GM23338 (cell line): Measurements from ENCODE around the gene PIP.

Experiments
- CREB1 ChIP-seq: fragments of 250-450 bp; sonication (Bioruptor Pico); IDR thresholded peaks from 2 replicates; pipeline ENCODE4 v1.5.0; 2020; ENCODE audit warnings: low read depth, mild to moderate bottlenecking, moderate library complexity
- EZH2 ChIP-seq: fragments of 200-600 bp; sonication (generic); IDR thresholded peaks from one replicate; pipeline ENCODE4 v1.8.0; 2017; ENCODE audit warnings: antibody characterized with exemption, mild to moderate bottlenecking, low read depth; ENCODE audit not compliant: unreplicated experiment
- EZH2phosphoT487 ChIP-seq: fragments of 200-600 bp; sonication (generic); IDR thresholded peaks from one replicate; pipeline ENCODE4 v1.8.1; 2018; ENCODE audit warnings: antibody characterized with exemption; ENCODE audit not compliant: unreplicated experiment
- JUNB ChIP-seq: IDR thresholded peaks from one replicate; pipeline ENCODE4 v1.6.1; 2016; ENCODE audit warnings: antibody characterized with exemption; ENCODE audit not compliant: unreplicated experiment
- NANOG ChIP-seq: IDR thresholded peaks from 2 replicates; pipeline ENCODE4 v1.6.1; 2016; ENCODE audit warnings: antibody characterized with exemption, borderline replicate concordance
- POLR2AphosphoS5 ChIP-seq: IDR thresholded peaks from 2 replicates; pipeline ENCODE4 v1.6.1; 2016; ENCODE audit warnings: antibody characterized with exemption, low read depth
- ZNF114 ChIP-seq: fragments of 250-450 bp; sonication (Bioruptor Pico); IDR thresholded peaks from 2 replicates; pipeline ENCODE4 v1.5.0; 2020; ENCODE audit warnings: mild to moderate bottlenecking, moderate library complexity
- ZNF331 ChIP-seq: fragments of 250-450 bp; sonication (Bioruptor Pico); IDR thresholded peaks from 2 replicates; pipeline ENCODE4 v1.5.0; 2020; ENCODE audit warnings: low read depth, mild to moderate bottlenecking, moderate library complexity
- TF ChIP-seq, protein P1 (sequence below): IDR thresholded peaks from one replicate; pipeline ENCODE4 v1.6.1; 2018; ENCODE audit warnings: antibody characterized with exemption; ENCODE audit not compliant: unreplicated experiment
- TF ChIP-seq, protein P2 (sequence below), 2 experiments: fragments of 200-600 bp in 1 of 2; sonication (generic) in 1 of 2; conservative IDR thresholded peaks; 2 replicates each; pipeline versions ENCODE4 v1.5.1 to v1.6.1; 2016 to 2017; ENCODE audit warnings: antibody characterized with exemption in 2 of 2, low read depth in 2 of 2, mild to moderate bottlenecking in 2 of 2, moderate library complexity in 1 of 2
- TF ChIP-seq, protein P3 (sequence below): IDR thresholded peaks from 2 replicates; pipeline ENCODE4 v1.6.1; 2016; ENCODE audit warnings: antibody characterized with exemption
- TF ChIP-seq, protein P4 (sequence below): fragments of 250-450 bp; sonication (Bioruptor Pico); IDR thresholded peaks from 2 replicates; pipeline ENCODE4 v1.5.0; 2020; ENCODE audit warnings: mild to moderate bottlenecking, moderate library complexity

DNA sequence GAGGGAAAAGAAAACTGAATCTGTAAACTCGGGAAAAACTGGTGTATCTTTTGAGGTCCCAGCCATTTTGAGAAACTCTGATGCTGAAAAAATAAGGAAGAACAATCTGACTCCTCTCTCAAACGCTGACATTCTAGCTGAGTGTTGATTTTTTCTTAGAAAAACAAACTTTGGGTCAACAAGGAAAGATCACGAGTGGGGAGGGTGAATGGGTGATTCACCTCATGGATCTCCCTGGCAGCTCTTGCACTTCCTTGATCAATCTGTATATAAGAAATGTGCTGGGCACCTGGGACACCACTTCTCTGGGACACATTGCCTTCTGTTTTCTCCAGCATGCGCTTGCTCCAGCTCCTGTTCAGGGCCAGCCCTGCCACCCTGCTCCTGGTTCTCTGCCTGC is at the start of gene PIP:
- TF ChIP-seq, protein P1, sequence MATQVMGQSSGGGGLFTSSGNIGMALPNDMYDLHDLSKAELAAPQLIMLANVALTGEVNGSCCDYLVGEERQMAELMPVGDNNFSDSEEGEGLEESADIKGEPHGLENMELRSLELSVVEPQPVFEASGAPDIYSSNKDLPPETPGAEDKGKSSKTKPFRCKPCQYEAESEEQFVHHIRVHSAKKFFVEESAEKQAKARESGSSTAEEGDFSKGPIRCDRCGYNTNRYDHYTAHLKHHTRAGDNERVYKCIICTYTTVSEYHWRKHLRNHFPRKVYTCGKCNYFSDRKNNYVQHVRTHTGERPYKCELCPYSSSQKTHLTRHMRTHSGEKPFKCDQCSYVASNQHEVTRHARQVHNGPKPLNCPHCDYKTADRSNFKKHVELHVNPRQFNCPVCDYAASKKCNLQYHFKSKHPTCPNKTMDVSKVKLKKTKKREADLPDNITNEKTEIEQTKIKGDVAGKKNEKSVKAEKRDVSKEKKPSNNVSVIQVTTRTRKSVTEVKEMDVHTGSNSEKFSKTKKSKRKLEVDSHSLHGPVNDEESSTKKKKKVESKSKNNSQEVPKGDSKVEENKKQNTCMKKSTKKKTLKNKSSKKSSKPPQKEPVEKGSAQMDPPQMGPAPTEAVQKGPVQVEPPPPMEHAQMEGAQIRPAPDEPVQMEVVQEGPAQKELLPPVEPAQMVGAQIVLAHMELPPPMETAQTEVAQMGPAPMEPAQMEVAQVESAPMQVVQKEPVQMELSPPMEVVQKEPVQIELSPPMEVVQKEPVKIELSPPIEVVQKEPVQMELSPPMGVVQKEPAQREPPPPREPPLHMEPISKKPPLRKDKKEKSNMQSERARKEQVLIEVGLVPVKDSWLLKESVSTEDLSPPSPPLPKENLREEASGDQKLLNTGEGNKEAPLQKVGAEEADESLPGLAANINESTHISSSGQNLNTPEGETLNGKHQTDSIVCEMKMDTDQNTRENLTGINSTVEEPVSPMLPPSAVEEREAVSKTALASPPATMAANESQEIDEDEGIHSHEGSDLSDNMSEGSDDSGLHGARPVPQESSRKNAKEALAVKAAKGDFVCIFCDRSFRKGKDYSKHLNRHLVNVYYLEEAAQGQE: no peak
- TF ChIP-seq EZH2phosphoT487: no peak
- TF ChIP-seq, protein P2, sequence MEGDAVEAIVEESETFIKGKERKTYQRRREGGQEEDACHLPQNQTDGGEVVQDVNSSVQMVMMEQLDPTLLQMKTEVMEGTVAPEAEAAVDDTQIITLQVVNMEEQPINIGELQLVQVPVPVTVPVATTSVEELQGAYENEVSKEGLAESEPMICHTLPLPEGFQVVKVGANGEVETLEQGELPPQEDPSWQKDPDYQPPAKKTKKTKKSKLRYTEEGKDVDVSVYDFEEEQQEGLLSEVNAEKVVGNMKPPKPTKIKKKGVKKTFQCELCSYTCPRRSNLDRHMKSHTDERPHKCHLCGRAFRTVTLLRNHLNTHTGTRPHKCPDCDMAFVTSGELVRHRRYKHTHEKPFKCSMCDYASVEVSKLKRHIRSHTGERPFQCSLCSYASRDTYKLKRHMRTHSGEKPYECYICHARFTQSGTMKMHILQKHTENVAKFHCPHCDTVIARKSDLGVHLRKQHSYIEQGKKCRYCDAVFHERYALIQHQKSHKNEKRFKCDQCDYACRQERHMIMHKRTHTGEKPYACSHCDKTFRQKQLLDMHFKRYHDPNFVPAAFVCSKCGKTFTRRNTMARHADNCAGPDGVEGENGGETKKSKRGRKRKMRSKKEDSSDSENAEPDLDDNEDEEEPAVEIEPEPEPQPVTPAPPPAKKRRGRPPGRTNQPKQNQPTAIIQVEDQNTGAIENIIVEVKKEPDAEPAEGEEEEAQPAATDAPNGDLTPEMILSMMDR (conservative IDR thresholded peaks at IDR 0.05; ENCODE audit: low read depth in 2 of 2): no peak
- TF ChIP-seq EZH2: no peak
- TF ChIP-seq POLR2AphosphoS5: no peak
- TF ChIP-seq, protein P3, sequence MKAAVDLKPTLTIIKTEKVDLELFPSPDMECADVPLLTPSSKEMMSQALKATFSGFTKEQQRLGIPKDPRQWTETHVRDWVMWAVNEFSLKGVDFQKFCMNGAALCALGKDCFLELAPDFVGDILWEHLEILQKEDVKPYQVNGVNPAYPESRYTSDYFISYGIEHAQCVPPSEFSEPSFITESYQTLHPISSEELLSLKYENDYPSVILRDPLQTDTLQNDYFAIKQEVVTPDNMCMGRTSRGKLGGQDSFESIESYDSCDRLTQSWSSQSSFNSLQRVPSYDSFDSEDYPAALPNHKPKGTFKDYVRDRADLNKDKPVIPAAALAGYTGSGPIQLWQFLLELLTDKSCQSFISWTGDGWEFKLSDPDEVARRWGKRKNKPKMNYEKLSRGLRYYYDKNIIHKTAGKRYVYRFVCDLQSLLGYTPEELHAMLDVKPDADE: no peak
- TF ChIP-seq CREB1 (CRISPR knock-in tag): no peak
- no peak for TF ChIP-seq JUNB
- no peak for TF ChIP-seq ZNF331 (CRISPR knock-in tag)
- TF ChIP-seq, protein P4, sequence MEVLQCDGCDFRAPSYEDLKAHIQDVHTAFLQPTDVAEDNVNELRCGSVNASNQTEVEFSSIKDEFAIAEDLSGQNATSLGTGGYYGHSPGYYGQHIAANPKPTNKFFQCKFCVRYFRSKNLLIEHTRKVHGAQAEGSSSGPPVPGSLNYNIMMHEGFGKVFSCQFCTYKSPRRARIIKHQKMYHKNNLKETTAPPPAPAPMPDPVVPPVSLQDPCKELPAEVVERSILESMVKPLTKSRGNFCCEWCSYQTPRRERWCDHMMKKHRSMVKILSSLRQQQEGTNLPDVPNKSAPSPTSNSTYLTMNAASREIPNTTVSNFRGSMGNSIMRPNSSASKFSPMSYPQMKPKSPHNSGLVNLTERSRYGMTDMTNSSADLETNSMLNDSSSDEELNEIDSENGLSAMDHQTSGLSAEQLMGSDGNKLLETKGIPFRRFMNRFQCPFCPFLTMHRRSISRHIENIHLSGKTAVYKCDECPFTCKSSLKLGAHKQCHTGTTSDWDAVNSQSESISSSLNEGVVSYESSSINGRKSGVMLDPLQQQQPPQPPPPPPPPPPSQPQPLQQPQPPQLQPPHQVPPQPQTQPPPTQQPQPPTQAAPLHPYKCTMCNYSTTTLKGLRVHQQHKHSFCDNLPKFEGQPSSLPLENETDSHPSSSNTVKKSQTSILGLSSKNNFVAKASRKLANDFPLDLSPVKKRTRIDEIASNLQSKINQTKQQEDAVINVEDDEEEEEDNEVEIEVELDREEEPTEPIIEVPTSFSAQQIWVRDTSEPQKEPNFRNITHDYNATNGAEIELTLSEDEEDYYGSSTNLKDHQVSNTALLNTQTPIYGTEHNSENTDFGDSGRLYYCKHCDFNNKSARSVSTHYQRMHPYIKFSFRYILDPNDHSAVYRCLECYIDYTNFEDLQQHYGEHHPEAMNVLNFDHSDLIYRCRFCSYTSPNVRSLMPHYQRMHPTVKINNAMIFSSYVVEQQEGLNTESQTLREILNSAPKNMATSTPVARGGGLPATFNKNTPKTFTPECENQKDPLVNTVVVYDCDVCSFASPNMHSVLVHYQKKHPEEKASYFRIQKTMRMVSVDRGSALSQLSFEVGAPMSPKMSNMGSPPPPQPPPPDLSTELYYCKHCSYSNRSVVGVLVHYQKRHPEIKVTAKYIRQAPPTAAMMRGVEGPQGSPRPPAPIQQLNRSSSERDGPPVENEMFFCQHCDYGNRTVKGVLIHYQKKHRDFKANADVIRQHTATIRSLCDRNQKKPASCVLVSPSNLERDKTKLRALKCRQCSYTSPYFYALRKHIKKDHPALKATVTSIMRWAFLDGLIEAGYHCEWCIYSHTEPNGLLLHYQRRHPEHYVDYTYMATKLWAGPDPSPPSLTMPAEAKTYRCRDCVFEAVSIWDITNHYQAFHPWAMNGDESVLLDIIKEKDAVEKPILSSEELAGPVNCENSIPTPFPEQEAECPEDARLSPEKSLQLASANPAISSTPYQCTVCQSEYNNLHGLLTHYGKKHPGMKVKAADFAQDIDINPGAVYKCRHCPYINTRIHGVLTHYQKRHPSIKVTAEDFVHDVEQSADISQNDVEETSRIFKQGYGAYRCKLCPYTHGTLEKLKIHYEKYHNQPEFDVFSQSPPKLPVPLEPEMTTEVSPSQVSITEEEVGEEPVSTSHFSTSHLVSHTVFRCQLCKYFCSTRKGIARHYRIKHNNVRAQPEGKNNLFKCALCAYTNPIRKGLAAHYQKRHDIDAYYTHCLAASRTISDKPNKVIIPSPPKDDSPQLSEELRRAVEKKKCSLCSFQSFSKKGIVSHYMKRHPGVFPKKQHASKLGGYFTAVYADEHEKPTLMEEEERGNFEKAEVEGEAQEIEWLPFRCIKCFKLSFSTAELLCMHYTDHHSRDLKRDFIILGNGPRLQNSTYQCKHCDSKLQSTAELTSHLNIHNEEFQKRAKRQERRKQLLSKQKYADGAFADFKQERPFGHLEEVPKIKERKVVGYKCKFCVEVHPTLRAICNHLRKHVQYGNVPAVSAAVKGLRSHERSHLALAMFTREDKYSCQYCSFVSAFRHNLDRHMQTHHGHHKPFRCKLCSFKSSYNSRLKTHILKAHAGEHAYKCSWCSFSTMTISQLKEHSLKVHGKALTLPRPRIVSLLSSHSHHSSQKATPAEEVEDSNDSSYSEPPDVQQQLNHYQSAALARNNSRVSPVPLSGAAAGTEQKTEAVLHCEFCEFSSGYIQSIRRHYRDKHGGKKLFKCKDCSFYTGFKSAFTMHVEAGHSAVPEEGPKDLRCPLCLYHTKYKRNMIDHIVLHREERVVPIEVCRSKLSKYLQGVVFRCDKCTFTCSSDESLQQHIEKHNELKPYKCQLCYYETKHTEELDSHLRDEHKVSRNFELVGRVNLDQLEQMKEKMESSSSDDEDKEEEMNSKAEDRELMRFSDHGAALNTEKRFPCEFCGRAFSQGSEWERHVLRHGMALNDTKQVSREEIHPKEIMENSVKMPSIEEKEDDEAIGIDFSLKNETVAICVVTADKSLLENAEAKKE (CRISPR knock-in tag): no peak
- no peak for TF ChIP-seq ZNF114 (CRISPR knock-in tag)
- no peak for TF ChIP-seq NANOG
